ENCODE results near the gene MAP4K3. TPM values are rescaled to one million over a fixed set of nuclear protein-coding genes. Genes with fewer than 3 reads are reported as not detected.

The MAP4K3 gene
- total RNA-seq, 3 donors from 2014 or later: 32.7 to 50.4 (median 39.9) TPM

GRCh38 chr2:39433586-39434195 lies 3.4 kb downstream of the MAP4K3 start:
- H3K4me3 ChIP-seq: no peak overlapping the region
- no peak for DNase-seq
- H3K9me3 ChIP-seq: no peaks in the 10 kb centered on the region
- H3K36me3 ChIP-seq (ENCODE audit: low read depth): no peaks in the 10 kb centered on the region
- peaks cover 18% of the 10 kb centered on the region for H3K4me1 ChIP-seq (ENCODE audit: low read depth)
- ATAC-seq: no peak
- TF ChIP-seq CTCF (IDR thresholded peaks at IDR 0.05): no peak
- intact Hi-C loops (cut with DNase I, micrococcal nuclease): no loop called here

- DNase-seq (no peak), ATAC-seq (no peak)
- Histone ChIP-seq H3K4me3 (no peak overlapping the region), H3K9me3 (no peaks in the 10 kb centered on the region), H3K36me3 (ENCODE audit: low read depth) (no peaks in the 10 kb centered on the region), H3K4me1 (ENCODE audit: low read depth) (peaks cover 15% of the 10 kb centered on the region)
- intact Hi-C loops (cut with DNase I, micrococcal nuclease): no loop called here
- TF ChIP-seq CTCF (IDR thresholded peaks at IDR 0.05): no peak
Observed at GRCh38 chr2:39432701-39433100, 4.4 kb downstream of the MAP4K3 start.

GRCh38 chr2:39431592-39432316 lies 5.3 kb downstream of the MAP4K3 start:
- intact Hi-C loops (cut with DNase I, micrococcal nuclease): no loop called here
- peaks cover 15% of the 10 kb centered on the region for H3K4me1 ChIP-seq (ENCODE audit: low read depth)
- H3K9me3 ChIP-seq: no peaks in the 10 kb centered on the region
- no peak overlapping the region for H3K4me3 ChIP-seq
- ATAC-seq (no peak), DNase-seq (no peak)
- no peaks in the 10 kb centered on the region for H3K36me3 ChIP-seq (ENCODE audit: low read depth)
- no peak for TF ChIP-seq CTCF (IDR thresholded peaks at IDR 0.05)

- intact Hi-C loops (cut with DNase I, micrococcal nuclease): no loop called here
- Histone ChIP-seq H3K36me3 (ENCODE audit: low read depth) (no peaks in the 10 kb centered on the region), H3K4me1 (ENCODE audit: low read depth) (peaks cover 4% of the 10 kb centered on the region), H3K4me3 (no peak overlapping the region), H3K9me3 (no peaks in the 10 kb centered on the region)
- no peak for ATAC-seq
- TF ChIP-seq CTCF (IDR thresholded peaks at IDR 0.05): no peak
- DNase-seq: no peak
Observed at GRCh38 chr2:39429746-39430145, 7.3 kb downstream of the MAP4K3 start.

- intact Hi-C loops (cut with DNase I, micrococcal nuclease): no loop called here
- DNase-seq (no peak), ATAC-seq (no peak)
- Histone ChIP-seq H3K4me1 (ENCODE audit: low read depth) (no peaks in the 10 kb centered on the region), H3K36me3 (ENCODE audit: low read depth) (no peaks in the 10 kb centered on the region), H3K4me3 (no peak overlapping the region), H3K9me3 (no peaks in the 10 kb centered on the region)
- TF ChIP-seq CTCF (IDR thresholded peaks at IDR 0.05): no peak
Observed at GRCh38 chr2:39424951-39425350, 12.1 kb downstream of the MAP4K3 start.
